H4 (cell line): ENCODE measurements around the gene PLEKHG4B. TPM values are rescaled to one million over a fixed set of nuclear protein-coding genes. Genes with fewer than 3 reads are reported as not detected.
"Not testable (repeated sequence)": the region's sequence is repeated elsewhere in the genome, so short reads cannot be mapped to it uniquely, and the experiment has no call there.

Experiments used
- DNase-seq: peaks from one replicate; pipeline ENCODE4 v3.0.0-alpha.2; 2015; ENCODE audit warnings: low spot score
- total RNA-seq: library from RNA; depleted of rRNA; stranded (reverse); fragments of >200 nt; shearing (Covaris generic); gene quantifications from 2 replicates; pipeline ENCODE4 v1.2.3, GENCODE V29; 2014

Gene PLEKHG4B
- total RNA-seq, 1 experiment from 2014 or later: 7.3 TPM

DNA sequence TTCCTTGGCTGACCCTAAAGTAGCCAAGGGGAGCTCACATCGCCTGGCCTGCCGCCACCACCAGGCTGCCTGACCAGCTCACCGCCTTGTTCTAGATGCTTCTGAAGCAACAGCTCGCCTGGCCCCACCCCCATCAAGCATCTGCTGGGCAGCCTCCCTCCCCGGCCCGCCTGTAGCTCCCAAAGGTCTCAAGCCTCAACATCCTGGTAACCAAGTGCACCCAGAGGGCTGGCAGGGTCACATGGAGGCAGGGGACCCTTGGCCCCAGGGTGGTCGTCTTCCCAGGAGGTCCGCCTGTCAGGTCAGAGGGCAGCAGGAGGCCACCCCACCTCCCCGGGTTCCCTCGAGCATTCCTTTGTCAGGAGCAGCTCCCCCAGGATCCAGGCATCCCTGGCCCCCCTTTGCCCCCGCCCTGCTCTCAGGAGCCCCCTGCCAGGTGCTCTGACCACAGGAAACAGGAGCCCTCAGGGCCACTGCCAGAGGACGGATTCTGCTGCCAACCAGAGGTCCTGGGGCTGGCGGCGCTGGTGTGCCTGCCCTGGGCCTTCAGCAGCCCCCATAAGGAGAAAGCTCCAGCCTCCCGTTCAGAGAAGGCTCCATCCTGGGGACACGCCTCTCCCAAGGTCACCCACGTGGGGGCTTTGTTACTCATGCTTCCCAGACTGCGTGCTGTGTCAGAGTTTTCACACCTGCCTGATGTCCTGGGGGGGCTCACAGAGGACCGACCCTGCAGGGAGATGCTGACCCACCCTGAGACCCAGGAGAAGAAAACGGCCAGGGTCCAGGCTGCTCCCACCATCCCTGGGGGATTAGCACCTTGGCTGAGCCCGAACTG is 95.9 kb downstream of the PLEKHG4B start:
- DNase-seq: no peak

DNA sequence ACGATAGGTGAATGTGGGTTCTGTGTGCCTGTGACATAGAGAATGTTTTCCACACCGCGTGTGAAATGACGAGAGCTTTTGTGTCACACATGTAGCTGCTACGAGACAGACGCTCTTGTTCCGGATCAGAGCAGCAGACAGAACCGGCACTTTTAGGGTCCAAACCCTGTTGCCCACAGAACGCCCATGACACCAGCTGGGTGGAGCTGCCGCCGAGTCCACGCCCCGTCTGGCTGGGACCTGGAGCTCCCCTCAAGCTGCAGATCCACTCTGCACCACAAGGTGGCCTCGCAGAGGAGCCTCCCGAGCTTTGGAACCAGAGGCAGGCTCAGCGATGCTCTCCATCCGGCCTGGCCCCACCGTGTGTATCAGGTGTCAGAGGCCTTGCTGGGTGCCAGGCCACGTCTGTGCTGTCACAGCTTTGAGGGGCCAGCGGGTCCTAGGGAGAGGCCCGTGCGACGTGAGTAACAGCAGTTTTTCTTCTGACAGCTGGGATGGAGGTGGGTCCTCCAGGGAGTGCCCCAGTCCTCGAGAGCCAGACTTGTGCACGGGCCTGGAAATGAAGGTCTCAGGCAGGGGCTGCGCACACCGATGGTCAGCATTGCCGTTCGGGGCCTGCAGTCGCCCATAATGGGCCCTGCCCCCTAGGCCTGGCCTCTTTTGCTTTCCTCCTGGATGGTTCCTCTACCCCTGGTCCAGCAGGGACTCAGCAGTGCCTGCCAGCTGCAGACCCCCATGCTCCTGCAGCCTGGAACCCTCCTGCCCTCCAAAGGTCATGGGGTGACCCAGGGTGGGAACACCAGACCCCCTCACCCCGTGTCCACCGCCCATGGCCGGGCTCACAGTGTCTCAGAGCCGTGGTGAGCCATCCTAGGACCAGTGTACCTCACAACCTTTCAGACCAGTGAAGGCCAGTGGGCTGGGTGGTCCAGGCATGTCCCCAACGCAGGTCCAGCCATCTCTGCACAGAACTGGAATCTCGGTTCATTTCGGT is 96.8 kb downstream of the PLEKHG4B start:
- peak; percentile 91 for DNase-seq

DNA sequence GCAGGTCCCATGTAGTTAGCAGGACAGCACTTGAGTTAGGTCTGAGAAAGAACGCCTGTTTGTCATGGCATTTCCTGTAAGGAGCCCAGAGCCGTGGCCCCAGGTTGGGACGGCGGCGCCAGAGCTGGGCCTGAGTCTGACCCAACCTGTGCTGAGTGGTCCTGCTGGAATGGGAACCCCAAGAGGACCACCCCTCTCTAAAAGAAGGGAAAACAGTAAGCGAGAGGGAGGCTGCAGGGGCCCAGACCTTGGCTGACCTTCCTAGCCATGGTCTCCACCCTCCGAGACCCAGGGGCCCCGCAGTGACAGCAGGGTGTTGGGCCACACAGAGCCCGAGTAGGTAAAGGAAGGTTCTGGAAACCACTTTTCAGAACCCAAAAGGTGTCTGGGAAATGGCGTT is 97.5 kb downstream of the PLEKHG4B start:
- DNase-seq: no peak

DNA sequence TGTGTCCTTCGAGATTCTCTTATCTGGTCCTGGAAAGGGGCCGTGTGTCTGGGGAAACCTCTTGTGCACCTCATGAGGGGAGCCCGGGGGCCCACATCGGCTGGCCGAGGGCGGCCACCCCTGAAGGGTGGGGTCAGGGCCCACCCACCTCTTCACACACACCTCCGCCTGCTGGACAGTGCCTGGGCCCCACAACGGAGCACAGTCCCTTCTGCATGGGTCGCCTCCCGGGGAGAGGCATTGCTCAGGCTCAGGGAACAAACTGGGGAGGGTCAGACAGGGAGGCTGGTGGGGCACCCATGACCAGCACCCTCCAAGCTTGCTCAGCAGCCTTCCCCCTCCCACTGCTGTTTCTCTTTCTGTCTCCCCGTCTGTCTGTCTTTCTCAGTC is 98.0 kb downstream of the PLEKHG4B start:
- no peak for DNase-seq

DNA sequence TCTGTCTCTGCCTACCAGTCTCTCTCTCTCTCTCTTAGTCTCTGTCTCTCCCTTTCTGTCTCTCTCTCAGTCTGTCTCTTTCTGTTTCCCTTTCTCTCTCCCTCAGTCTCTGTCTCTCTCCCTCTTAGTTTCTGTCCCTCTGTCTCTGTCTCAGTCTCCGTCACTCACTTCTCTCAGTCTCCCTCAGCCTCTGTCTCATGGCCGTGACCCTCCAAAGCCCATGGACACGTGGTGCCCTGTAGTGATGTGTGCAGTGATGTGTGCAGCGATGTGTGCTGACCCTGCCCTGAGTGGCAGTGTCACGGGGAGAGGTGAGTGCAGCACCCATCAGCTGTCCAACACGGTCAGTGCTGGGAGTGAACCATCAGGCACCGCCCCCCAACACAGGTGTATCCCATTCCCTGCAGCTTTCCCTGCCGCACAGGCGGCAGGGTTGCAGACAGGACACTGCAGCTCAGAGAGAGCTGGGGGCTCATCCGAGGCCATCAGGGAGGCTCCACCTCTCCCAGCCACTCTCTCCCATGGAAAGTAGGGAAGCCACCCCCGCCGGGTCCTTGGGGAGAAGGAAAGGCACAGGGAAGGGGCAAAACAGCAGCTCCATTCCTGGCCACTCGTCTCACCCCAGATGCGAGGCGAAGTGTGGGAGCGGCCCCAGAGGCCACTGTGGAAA is 98.5 kb downstream of the PLEKHG4B start:
- DNase-seq: no peak

DNA sequence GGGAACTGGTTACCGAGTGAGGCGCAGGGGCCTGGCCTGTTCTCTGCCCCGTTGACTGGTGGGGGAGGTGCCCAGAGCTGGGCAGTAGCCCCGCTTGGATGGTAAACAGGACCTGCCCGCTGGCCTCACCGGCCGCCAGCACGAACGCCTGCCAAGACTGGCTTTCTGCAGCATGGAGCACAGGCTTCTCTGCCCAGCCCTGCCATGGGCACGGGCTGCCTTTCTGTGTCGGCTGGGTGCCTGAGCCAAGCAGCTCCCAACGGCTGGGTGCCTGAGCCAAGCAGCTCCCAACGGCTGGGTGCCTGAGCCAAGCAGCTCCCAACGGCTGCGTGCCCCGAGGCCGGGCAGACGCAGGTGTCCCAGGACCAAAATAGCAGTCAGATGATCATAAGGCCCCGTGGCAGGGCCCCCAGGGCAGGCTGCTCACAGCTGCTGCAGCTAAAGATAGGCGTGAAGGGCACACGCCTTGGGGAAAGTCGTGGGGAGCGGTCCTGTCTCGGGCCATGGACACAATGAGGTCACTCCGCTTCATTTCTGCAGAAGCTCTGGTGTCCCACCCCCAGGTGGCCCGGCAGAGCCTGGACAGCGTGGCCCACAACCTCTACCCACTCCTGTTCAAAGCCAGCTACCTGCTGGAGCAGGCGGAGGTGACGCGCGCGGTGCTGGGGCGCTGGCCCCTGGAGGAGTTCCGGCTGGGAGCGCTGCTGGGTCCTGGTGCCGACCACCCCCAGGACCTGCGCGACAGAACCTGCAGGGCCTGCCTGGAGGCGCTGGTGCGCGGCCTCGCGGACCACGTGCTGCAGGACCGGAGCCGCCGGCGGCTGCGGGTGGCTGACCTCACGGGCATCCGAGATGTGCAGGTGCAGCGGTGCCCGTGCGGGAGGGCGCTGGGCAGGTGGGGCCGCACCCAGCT is 99.3 kb downstream of the PLEKHG4B start, which contains the start of gene LRRC14B:
Gene LRRC14B, plus strand, starts transcription at position 460 of the 913 bp plus-strand sequence. Its CDS starts 44 bp downstream, at position 504.
- no peak for DNase-seq

DNA sequence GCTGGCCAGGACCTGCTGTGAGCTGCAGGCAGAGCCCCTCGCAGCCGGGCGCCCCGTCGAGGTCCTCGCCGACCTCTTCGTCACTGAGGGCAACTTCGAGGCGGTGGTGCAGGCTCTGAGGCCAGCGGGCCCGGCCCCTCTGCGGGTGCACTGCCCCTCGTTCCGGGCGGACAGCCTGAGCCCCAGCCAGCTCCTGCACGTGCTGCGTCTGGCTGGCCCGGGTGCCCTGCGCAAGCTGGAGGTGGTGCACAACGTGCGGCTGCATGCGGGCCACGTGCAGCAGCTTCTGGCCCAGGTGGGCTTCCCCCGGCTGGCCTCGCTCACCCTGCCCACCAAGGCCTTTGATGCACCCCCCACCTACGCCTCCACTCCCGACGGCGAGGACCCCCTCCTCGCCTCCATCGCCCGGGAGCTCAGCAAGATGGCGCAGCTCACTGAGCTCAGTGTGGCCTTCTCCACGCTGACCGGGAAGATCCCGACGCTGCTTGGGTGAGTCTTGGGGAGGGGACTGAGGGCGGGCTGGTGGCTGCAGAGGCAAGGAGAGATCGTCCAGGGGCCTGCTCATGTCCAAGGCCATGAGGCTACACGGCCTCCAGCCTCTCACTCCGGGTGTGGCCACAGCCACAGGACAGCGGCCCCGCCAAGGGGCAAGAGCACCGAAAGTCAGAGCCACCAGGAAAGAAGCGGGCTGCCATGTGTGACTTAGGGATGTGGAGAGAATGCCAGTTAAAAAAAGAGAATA is 100.2 kb downstream of the PLEKHG4B start:
- no peak for DNase-seq

DNA sequence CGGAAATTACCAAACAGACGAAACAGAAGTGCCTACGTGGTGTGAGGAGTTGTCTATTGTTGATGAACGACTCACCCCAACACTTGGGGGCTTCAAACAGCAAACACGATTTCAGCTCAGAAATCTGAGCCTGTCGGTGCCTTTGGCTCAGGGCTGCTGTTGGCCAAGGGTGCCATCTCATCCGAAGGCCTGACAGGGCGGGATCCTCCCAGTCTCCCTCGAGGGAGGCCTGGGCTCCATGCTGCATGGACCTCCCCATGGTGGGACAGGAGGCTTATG is 100.7 kb downstream of the PLEKHG4B start:
- no peak for DNase-seq

DNA sequence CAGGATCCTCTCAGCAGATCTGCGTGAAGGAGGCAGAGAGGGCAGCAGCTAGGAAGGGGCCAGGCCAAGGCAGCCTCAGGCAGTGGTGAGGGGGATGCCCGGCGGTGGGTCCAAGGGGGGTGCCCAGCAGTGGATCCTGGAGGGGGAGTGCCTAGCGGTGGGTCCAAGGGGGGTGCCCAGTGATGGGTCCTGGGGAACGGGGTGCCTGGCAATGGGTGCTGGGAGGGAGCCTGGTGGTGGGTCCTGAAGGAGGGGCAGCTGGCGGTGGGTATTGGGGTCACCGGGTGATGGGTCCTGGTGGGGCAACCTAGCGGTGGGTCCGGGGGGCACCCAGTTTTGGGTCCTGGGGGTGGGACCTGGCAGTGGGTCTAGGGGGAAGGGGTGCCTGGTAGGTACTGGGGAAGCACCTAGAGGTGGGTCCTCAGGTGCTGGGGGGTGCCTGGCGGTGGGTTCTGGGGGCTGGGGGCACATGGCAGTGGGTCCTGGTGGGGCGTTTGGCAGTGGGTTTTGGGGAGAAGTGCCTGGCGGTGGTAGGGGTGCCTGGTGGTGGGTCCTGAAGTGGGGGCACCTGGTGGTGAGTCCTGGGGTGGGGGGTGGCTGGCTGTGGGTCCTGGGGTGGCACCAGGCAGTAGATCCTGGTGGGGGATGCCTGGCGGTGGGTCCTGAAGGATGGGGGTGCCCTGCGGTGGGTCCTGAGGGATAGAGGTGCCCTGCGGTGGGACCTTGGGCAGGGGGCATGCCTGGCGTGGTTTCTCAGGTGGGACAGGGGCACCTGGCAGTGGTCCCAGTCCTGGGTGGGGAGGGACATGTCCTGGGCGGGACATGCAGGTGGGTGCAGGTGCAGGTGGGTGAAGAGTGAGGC is 101.2 kb downstream of the PLEKHG4B start:
- no peak for DNase-seq

DNA sequence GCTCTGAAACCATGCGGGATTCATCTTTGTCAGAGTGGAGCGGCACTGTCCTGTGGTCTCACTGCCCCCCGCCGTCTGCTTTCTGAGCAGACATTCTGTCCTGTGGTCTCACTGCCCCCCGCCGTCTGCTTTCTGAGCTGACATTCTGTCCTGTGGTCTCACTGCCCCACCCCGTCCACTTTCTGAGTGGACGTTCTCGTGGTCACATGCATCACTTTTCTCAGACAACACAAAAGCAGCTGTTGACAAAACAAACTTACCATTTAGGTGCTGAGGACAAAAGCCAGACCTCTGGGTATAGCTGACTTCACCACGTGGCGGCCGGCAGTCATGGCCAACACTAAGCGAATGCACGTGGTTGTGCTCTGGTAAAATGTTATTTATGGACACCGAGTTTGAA is 102.1 kb downstream of the PLEKHG4B start:
- no peak for DNase-seq

DNA sequence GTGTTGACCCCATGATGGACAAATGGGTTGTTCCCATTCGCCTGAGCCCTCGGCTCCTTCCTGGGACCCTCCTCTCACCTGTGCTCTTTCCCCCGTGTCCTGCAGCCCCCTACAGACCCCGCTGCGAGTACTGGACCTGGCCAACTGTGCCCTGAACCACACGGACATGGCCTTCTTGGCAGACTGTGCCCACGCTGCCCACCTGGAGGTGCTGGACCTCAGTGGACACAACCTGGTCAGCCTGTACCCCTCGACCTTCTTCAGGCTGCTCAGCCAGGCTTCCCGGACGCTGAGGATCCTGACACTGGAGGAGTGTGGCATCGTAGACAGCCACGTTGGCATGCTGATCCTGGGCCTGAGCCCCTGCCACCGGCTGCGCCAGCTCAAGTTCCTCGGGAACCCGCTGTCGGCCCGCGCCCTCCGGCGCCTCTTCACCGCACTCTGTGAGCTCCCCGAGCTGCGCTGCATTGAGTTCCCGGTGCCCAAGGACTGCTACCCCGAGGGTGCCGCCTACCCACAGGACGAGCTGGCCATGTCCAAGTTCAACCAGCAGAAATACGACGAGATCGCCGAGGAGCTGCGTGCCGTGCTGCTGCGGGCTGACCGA is 102.7 kb downstream of the PLEKHG4B start:
- DNase-seq: no peak

DNA sequence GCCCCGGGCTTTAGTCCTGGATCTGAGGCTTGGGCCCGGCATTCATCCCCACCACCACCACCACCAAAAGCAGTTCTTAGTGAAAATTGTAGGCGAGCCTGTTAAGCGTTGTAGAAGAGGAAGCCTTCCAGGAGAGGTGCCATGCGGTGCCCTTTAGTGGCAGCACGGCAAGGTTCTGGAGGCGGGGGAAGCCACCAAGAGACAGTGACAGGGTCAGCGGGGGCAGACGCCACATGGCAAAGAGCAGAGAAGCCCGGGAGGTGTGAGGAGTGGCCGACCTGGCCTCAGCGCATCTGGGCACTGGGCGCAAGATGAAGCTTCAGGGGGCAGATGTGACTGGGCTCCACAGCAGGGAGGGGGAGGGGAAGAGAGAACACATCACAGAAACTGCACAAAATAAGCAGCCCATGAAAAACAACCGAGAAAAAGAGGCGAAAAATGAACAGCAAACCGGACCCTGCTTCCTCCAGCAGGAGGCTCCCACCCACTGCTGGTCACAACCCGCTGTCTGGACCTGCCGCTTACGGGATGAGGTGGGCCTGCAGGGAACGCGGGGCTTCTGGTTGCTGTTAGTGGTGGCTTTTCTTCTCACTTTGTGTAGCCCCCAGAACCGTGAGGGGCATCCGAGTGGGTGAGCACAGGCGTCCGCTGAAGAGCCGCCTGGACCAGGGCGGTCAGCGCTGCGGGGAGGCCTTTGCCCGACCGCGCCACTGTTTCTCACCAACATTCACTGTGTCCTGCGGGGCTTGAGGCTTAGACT is 103.6 kb downstream of the PLEKHG4B start:
- no peak for DNase-seq

DNA sequence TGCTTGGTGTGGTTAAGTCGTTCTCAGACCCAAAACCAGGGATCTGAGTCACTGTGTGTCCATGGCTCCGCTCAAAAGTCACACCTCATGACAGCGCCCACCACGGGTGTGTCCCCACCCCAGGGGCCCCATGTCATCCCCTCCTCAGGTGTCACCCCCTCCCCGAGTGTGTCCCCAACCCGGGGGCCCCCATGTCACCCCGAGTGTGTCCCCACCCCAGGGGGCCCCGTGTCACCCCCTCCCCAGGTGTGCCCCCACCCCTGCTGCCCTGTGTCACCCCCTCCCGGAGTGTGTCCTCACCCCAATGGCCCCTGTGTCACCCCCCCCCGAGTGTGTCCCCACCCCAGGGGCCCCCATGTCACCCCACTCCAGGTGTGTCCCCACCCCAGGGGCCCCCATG is 104.4 kb downstream of the PLEKHG4B start:
- no peak for DNase-seq

DNA sequence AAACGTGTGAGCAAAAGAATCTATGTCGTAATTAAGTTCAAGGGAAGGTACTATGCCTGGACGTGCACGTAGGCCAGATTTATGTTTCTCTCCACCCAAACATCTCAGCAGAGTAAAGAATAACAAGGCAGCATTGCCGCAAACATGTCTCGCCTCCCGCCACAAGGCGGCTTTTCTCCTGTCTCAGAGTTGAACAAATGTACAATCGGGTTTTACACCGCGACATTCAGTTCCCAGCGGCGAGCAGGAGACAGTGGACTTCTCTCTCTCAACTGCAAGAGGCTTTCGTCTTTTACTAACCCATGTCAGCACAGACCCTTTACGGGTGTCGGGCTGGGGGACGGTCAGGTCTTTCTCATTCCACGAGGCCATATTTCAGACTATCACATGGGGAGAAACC is 105.1 kb downstream of the PLEKHG4B start:
- DNase-seq: not testable (repeated sequence)

DNA sequence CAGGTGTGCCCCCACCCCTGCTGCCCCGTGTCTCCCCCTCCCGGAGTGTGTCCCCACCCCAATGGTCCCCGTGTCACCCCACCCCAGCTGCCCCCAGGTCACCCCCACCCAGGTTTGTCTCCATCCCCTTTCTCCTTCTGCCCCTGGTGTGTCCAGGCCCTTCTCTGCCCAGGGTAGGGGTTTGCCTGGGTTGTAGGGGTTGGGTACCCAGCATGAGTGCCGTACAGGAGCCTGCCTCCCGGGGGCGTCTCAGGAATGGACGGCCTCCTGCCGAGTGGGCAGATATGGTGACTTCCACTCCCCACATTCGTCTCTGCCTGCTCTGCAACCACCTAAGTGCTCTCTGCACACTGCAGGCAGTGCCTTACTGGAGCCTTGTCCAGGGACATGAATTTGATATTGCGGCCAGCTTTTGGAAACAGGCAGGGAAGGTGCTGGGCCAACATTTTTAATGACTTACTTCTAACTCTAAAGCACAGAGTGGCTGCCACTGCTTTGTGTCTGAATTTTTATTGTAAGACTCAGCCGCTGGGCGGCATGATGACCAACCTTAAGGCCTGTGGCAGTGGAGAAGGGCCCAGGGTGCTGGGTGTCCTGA is 106.0 kb downstream of the PLEKHG4B start:
- DNase-seq: no peak

DNA sequence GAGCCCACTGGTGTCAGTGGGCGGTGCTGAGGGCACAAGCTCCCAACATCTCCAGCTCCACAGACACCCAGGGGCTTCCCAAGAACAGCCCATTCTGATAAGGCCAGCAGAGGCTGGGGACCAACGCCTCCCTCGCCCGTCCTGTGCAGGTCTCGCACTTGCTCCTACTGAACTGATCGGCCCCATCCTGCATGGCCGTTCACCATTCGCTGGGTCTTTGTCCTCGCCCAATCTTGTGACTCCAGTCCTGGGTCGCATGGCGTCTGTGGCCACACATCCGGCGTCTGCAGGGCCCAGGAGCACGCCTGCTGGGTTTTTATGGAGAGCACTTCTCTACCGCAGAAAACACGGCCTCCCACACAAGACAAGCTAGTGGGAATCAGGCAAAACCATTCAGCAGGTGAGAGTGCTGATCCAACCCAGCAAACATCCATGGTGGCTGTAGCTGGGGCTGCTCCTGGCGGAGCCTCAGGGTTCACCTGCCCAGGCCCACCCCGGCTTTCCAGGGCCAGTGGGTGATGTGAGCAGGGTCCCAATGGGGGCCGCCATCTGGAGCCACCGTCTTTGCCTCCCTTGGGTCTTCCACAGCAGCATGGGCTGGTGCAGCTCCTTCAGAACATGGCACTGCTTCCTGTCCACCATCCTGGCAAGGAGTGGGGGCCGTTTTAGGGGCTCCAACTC is 106.7 kb downstream of the PLEKHG4B start:
- no peak for DNase-seq
